Measurements from ENCODE around the gene C6orf141.

GRCh38 chr6:49550492-49551077, at the start of gene C6orf141:
- no peak for TF ChIP-seq CTCF (IDR thresholded peaks at IDR 0.05)
- no peak for TF ChIP-seq POLR2A (IDR thresholded peaks at IDR 0.05)

Data from uterus (tissue), 2 donors.